ENCODE measurements around the gene MYH16.
"Not testable (repeated sequence)": the region's sequence is repeated elsewhere in the genome, so short reads cannot be mapped to it uniquely, and the experiment has no call there.

Gene MYH16

DNA sequence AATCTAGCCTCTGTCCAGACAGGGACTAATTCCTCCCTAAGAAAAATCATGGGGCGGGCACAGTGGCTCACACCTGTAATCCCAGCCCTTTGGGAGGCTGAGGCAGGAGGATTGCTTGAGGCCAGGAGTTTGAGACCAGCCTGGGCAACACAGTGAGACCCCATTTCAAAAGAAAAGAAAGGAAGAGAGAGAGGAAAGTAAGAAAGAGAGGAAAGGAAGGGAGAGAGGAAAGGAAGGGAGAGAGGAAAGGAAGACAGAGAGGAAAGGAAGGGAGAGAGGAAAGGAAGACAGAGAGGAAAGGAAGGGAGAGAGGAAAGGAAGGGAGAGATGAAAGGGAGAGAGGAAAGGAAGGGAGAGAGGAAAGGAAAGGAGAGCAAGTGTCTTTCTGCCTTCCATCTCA lies 922 bp downstream of the MYH16 start:
- H3K27ac ChIP-seq (ENCODE audit: low read depth, low read length); H3K36me3 ChIP-seq (ENCODE audit: control insufficient read depth in 5 of 5, insufficient read depth in 5 of 5, low read length in 5 of 5); H3K4me1 ChIP-seq (ENCODE audit: control insufficient read depth in 5 of 5, insufficient read depth in 5 of 5, low read length in 5 of 5); H3K9ac ChIP-seq (ENCODE audit: low read length in 5 of 5); H3K4me3 ChIP-seq (ENCODE audit: low read depth in 1 of 5, low read length in 5 of 5); H3K27me3 ChIP-seq (ENCODE audit: control insufficient read depth in 5 of 5, insufficient read depth in 4 of 5, low read length in 5 of 5); H3K9me3 ChIP-seq (ENCODE audit: control insufficient read depth in 5 of 5, low read length in 5 of 5): not testable (repeated sequence)

GRCh38 chr7:99274908-99275307 lies 2.3 kb downstream of the MYH16 start:
- H3K36me3 ChIP-seq (ENCODE audit: control insufficient read depth in 5 of 5, insufficient read depth in 5 of 5, low read length in 5 of 5); H3K9me3 ChIP-seq (ENCODE audit: control insufficient read depth in 5 of 5, low read length in 5 of 5); H3K27me3 ChIP-seq (ENCODE audit: control insufficient read depth in 5 of 5, insufficient read depth in 4 of 5, low read length in 5 of 5); H3K4me1 ChIP-seq (ENCODE audit: control insufficient read depth in 5 of 5, insufficient read depth in 5 of 5, low read length in 5 of 5); H3K9ac ChIP-seq (ENCODE audit: low read length in 5 of 5); H3K4me3 ChIP-seq (ENCODE audit: low read depth in 1 of 5, low read length in 5 of 5); H3K27ac ChIP-seq (ENCODE audit: low read depth, low read length): not testable (repeated sequence)

DNA sequence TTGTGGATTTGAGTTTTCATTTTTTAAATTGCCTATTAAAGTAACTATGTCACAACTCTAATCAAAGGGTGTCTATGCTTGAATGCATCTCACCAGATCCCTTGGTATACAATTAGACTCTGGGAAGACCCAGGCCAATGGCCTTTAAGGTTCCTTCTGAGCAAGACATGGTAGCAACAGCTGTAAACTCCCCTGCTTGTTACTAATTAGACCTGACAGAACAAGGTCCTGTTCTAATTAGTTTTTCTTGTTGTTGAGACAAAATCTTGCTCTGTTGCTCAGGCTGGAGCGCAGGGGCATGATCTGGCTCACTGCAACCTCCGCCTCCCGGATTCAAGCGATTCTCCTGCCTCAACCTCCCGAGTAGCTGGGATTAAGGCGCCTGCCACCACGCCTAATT lies 2.9 kb downstream of the MYH16 start:
- Histone ChIP-seq H3K4me1 (ENCODE audit: control insufficient read depth in 5 of 5, insufficient read depth in 5 of 5, low read length in 5 of 5) (peaks cover 0 to 3% (median 0%) of the 10 kb centered on the region in 5 donors), H3K4me3 (ENCODE audit: low read depth in 1 of 5, low read length in 5 of 5) (no peak overlapping the region), H3K9me3 (ENCODE audit: control insufficient read depth in 5 of 5, low read length in 5 of 5) (no peaks in the 10 kb centered on the region), H3K9ac (ENCODE audit: low read length in 5 of 5) (no peak overlapping the region), H3K27ac (ENCODE audit: low read depth, low read length) (no peak overlapping the region), H3K27me3 (ENCODE audit: control insufficient read depth in 5 of 5, insufficient read depth in 4 of 5, low read length in 5 of 5) (no peaks in the 10 kb centered on the region), H3K36me3 (ENCODE audit: control insufficient read depth in 5 of 5, insufficient read depth in 5 of 5, low read length in 5 of 5) (no peaks in the 10 kb centered on the region)

GRCh38 chr7:99278180-99278579 lies 5.5 kb downstream of the MYH16 start:
- Histone ChIP-seq H3K27me3 (ENCODE audit: control insufficient read depth in 5 of 5, insufficient read depth in 4 of 5, low read length in 5 of 5) (no peaks in the 10 kb centered on the region), H3K27ac (ENCODE audit: low read depth, low read length) (no peak overlapping the region), H3K4me3 (ENCODE audit: low read depth in 1 of 5, low read length in 5 of 5) (no peak overlapping the region), H3K9me3 (ENCODE audit: control insufficient read depth in 5 of 5, low read length in 5 of 5) (no peaks in the 10 kb centered on the region), H3K4me1 (ENCODE audit: control insufficient read depth in 5 of 5, insufficient read depth in 5 of 5, low read length in 5 of 5) (peaks cover 0 to 3% (median 0%) of the 10 kb centered on the region in 5 donors), H3K36me3 (ENCODE audit: control insufficient read depth in 5 of 5, insufficient read depth in 5 of 5, low read length in 5 of 5) (no peaks in the 10 kb centered on the region), H3K9ac (ENCODE audit: low read length in 5 of 5) (no peak overlapping the region)

GRCh38 chr7:99284165-99284564 lies 11.5 kb downstream of the MYH16 start:
- not testable (repeated sequence) for H3K27me3 ChIP-seq (ENCODE audit: control insufficient read depth in 5 of 5, insufficient read depth in 4 of 5, low read length in 5 of 5); H3K9ac ChIP-seq (ENCODE audit: low read length in 5 of 5); H3K4me3 ChIP-seq (ENCODE audit: low read depth in 1 of 5, low read length in 5 of 5); H3K27ac ChIP-seq (ENCODE audit: low read depth, low read length); H3K4me1 ChIP-seq (ENCODE audit: control insufficient read depth in 5 of 5, insufficient read depth in 5 of 5, low read length in 5 of 5); H3K36me3 ChIP-seq (ENCODE audit: control insufficient read depth in 5 of 5, insufficient read depth in 5 of 5, low read length in 5 of 5); H3K9me3 ChIP-seq (ENCODE audit: control insufficient read depth in 5 of 5, low read length in 5 of 5)

GRCh38 chr7:99287779-99288534 lies 15.3 kb downstream of the MYH16 start:
- Histone ChIP-seq H3K9me3 (ENCODE audit: control insufficient read depth in 5 of 5, low read length in 5 of 5) (no peaks in the 10 kb centered on the region), H3K4me3 (ENCODE audit: low read depth in 1 of 5, low read length in 5 of 5) (no peak overlapping the region), H3K36me3 (ENCODE audit: control insufficient read depth in 5 of 5, insufficient read depth in 5 of 5, low read length in 5 of 5) (no peaks in the 10 kb centered on the region), H3K4me1 (ENCODE audit: control insufficient read depth in 5 of 5, insufficient read depth in 5 of 5, low read length in 5 of 5) (no peaks in the 10 kb centered on the region), H3K9ac (ENCODE audit: low read length in 5 of 5) (no peak overlapping the region), H3K27me3 (ENCODE audit: control insufficient read depth in 5 of 5, insufficient read depth in 4 of 5, low read length in 5 of 5) (no peaks in the 10 kb centered on the region), H3K27ac (ENCODE audit: low read depth, low read length) (no peak overlapping the region)

DNA sequence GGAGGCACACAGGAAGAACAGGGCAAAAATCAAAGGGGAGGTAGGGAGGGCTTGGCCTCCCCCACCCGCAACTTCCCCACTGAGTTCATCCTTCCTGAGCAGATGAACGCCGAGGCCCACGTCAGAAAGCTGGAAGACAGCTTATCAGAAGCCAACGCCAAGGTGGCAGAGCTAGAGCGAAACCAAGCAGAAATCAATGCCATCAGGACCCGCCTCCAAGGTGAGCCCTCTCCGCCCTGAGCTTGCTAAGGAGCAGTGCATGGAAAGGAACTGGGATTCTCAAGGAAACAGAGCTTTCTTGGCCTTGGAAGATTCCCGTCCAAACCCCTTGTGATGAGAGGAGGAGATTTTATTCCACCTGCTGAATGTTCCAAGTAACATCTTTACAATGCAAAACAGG lies 16.5 kb downstream of the MYH16 start:
- no peak overlapping the region for H3K9ac ChIP-seq (ENCODE audit: low read length in 5 of 5)
- H3K36me3 ChIP-seq (ENCODE audit: control insufficient read depth in 5 of 5, insufficient read depth in 5 of 5, low read length in 5 of 5) = no peaks in the 10 kb centered on the region
- no peak overlapping the region for H3K27ac ChIP-seq (ENCODE audit: low read depth, low read length)
- no peak overlapping the region for H3K4me3 ChIP-seq (ENCODE audit: low read depth in 1 of 5, low read length in 5 of 5)
- H3K9me3 ChIP-seq (ENCODE audit: control insufficient read depth in 5 of 5, low read length in 5 of 5) = no peaks in the 10 kb centered on the region
- no peaks in the 10 kb centered on the region for H3K4me1 ChIP-seq (ENCODE audit: control insufficient read depth in 5 of 5, insufficient read depth in 5 of 5, low read length in 5 of 5)
- H3K27me3 ChIP-seq (ENCODE audit: control insufficient read depth in 5 of 5, insufficient read depth in 4 of 5, low read length in 5 of 5) = no peaks in the 10 kb centered on the region

DNA sequence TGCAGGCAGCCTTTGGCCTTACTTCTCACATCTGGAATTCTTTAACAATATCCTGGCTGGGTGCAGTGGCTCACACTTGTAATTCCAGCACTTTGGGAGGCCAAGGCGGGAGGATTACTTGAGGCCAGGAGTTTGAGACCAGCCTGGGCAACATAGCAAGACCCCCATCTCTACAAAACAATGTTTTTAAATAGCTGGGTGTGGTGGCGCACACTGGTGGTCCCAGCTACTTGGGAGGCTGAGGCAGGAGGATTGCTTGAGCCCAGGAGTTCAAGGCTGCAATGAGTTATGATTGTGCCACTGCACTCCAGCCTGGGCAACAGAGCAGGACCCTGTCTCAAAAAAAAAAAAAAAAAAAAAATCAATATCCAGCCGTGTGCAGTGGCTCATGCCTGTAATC lies 17.5 kb downstream of the MYH16 start:
- not testable (repeated sequence) for H3K4me3 ChIP-seq (ENCODE audit: low read depth in 1 of 5, low read length in 5 of 5); H3K36me3 ChIP-seq (ENCODE audit: control insufficient read depth in 5 of 5, insufficient read depth in 5 of 5, low read length in 5 of 5); H3K9ac ChIP-seq (ENCODE audit: low read length in 5 of 5); H3K9me3 ChIP-seq (ENCODE audit: control insufficient read depth in 5 of 5, low read length in 5 of 5); H3K27me3 ChIP-seq (ENCODE audit: control insufficient read depth in 5 of 5, insufficient read depth in 4 of 5, low read length in 5 of 5); H3K27ac ChIP-seq (ENCODE audit: low read depth, low read length); H3K4me1 ChIP-seq (ENCODE audit: control insufficient read depth in 5 of 5, insufficient read depth in 5 of 5, low read length in 5 of 5)

GRCh38 chr7:99290980-99291607 lies 18.5 kb downstream of the MYH16 start:
- H3K27me3 ChIP-seq (ENCODE audit: control insufficient read depth in 5 of 5, insufficient read depth in 4 of 5, low read length in 5 of 5) = no peaks in the 10 kb centered on the region
- no peaks in the 10 kb centered on the region for H3K4me1 ChIP-seq (ENCODE audit: control insufficient read depth in 5 of 5, insufficient read depth in 5 of 5, low read length in 5 of 5)
- no peak overlapping the region for H3K9ac ChIP-seq (ENCODE audit: low read length in 5 of 5)
- H3K27ac ChIP-seq (ENCODE audit: low read depth, low read length) = no peak overlapping the region
- no peaks in the 10 kb centered on the region for H3K36me3 ChIP-seq (ENCODE audit: control insufficient read depth in 5 of 5, insufficient read depth in 5 of 5, low read length in 5 of 5)
- no peaks in the 10 kb centered on the region for H3K9me3 ChIP-seq (ENCODE audit: control insufficient read depth in 5 of 5, low read length in 5 of 5)
- H3K4me3 ChIP-seq (ENCODE audit: low read depth in 1 of 5, low read length in 5 of 5) = no peak overlapping the region

- Histone ChIP-seq H3K9ac (ENCODE audit: low read length in 5 of 5) (no peak overlapping the region), H3K4me3 (ENCODE audit: low read depth in 1 of 5, low read length in 5 of 5) (no peak overlapping the region), H3K36me3 (ENCODE audit: control insufficient read depth in 5 of 5, insufficient read depth in 5 of 5, low read length in 5 of 5) (no peaks in the 10 kb centered on the region), H3K27me3 (ENCODE audit: control insufficient read depth in 5 of 5, insufficient read depth in 4 of 5, low read length in 5 of 5) (no peaks in the 10 kb centered on the region), H3K9me3 (ENCODE audit: control insufficient read depth in 5 of 5, low read length in 5 of 5) (no peaks in the 10 kb centered on the region), H3K4me1 (ENCODE audit: control insufficient read depth in 5 of 5, insufficient read depth in 5 of 5, low read length in 5 of 5) (no peaks in the 10 kb centered on the region), H3K27ac (ENCODE audit: low read depth, low read length) (no peak overlapping the region)
These were observed 19.5 kb downstream of the MYH16 start for GRCh38 chr7:99292127-99292526.
